Lung (tissue), 12 donors: ENCODE measurements around the gene PCYT2. TPM values are rescaled to one million over a fixed set of nuclear protein-coding genes. Genes with fewer than 3 reads are reported as not detected.

Experiments used
- ATAC-seq: fragments of 200-7000 bp; cut with Tn5 transposase; one replicate; pipeline ENCODE4 v1.9.1; 2020; ENCODE audit warnings: moderate number of reproducible peaks; ENCODE audit not compliant: insufficient read depth, low FRiP score
- DNase-seq, 3 donors: peaks; one replicate each; pipeline ENCODE4 v3.0.0-alpha.2; 2013 to 2017
- H3K27ac ChIP-seq, 2 donors: one replicate each; pipeline ENCODE4 v1.5.1; 2013; ENCODE audit warnings: mild to moderate bottlenecking in 2 of 2, moderate library complexity in 2 of 2, control low read depth in 1 of 2, inconsistent platforms in 1 of 2, low read depth in 1 of 2, low read length in 1 of 2
- H3K27me3 ChIP-seq, 3 donors: one replicate each; pipeline ENCODE4 v1.5.1; 2013; ENCODE audit warnings: low read length in 2 of 3; ENCODE audit not compliant: control insufficient read depth in 3 of 3, insufficient read depth in 3 of 3
- H3K36me3 ChIP-seq, 4 donors: one replicate each; pipeline ENCODE4 v1.5.1; 2013; ENCODE audit warnings: low read length in 4 of 4, mild to moderate bottlenecking in 1 of 4, moderate library complexity in 1 of 4; ENCODE audit not compliant: control insufficient read depth in 4 of 4, insufficient read depth in 4 of 4
- H3K4me1 ChIP-seq, 5 donors: one replicate each; pipeline ENCODE4 v1.5.1; 2013; ENCODE audit warnings: low read length in 5 of 5, mild to moderate bottlenecking in 2 of 5, moderate library complexity in 1 of 5; ENCODE audit not compliant: control insufficient read depth in 5 of 5, insufficient read depth in 5 of 5
- H3K4me3 ChIP-seq: one replicate; pipeline ENCODE4 v1.5.1; 2013; ENCODE audit warnings: mild to moderate bottlenecking, control low read depth, moderate library complexity
- H3K9ac ChIP-seq, 2 donors: one replicate each; pipeline ENCODE4 v1.5.1; 2013; ENCODE audit warnings: low read length in 2 of 2, control low read depth in 1 of 2; ENCODE audit not compliant: insufficient read depth in 1 of 2
- H3K9me3 ChIP-seq, 4 donors: one replicate each; pipeline ENCODE4 v1.5.1; 2013; ENCODE audit warnings: low read length in 3 of 4, mild to moderate bottlenecking in 1 of 4, moderate library complexity in 1 of 4; ENCODE audit not compliant: control insufficient read depth in 4 of 4, insufficient read depth in 3 of 4
- CTCF ChIP-seq: IDR thresholded peaks from 2 replicates; pipeline ENCODE4 v1.5.1; 2012; ENCODE audit warnings: mild to moderate bottlenecking; ENCODE audit errors: control extremely low read depth, extremely low read depth
- WGBS, 2 donors: extraction: QIAGEN DNeasy Blood & Tissue Kit; methylation state at CpG; one replicate each; pipeline ENCODE4 v1.1.7; 2013; 5-methylcytosine and 5-hydroxymethylcytosine counted together
- polyA plus RNA-seq, 2 donors: library from polyadenylated mRNA; stranded (reverse); fragments of 200-250 nt; gene quantifications; one replicate each; pipeline ENCODE4 v1.2.1, GENCODE V29; 2013
- total RNA-seq, 2 donors: library from RNA; depleted of rRNA in 1 of 2; stranded (reverse); fragments of >200 nt in 1 of 2; gene quantifications; one replicate each; pipeline ENCODE4 v1.2.1, GENCODE V29; 2014 to 2021
- donor health status: control.
- donor health status: control.
- donor health status: Bipolar disorder and iron deficiency.
- donor health status: healthy.
- donor health status: DM: yes; HTN: yes; CAD: no.

PCYT2 gene
- total and polyA plus RNA-seq, 4 donors = 23.0 to 91.6 (median 67.5) TPM

GRCh38 chr17:81909231-81909630 is 2.0 kb downstream of the PCYT2 start:
- H3K36me3 ChIP-seq = peaks cover 5 to 60% (median 12%) of the 10 kb centered on the region in 4 donors
- H3K4me3 ChIP-seq = no peak overlapping the region
- H3K9me3 ChIP-seq = no peaks in the 10 kb centered on the region
- DNase-seq = no peak
- no peak overlapping the region for H3K9ac ChIP-seq
- no peaks in the 10 kb centered on the region for H3K27me3 ChIP-seq
- no peak for TF ChIP-seq CTCF
- ATAC-seq = no peak
- peaks cover 0 to 9% (median 5%) of the 10 kb centered on the region in 5 donors for H3K4me1 ChIP-seq
- WGBS, 2 donors = 82 to 96% methylated on average over 12 of the region's 12 CpGs
- no peak overlapping the region for H3K27ac ChIP-seq

GRCh38 chr17:81908793-81909192 is 2.4 kb downstream of the PCYT2 start:
- H3K9me3 ChIP-seq = no peaks in the 10 kb centered on the region
- H3K4me3 ChIP-seq = no peak overlapping the region
- no peak for ATAC-seq
- WGBS, 2 donors = 95% methylated on average over 11 of the region's 11 CpGs
- TF ChIP-seq CTCF = no peak
- DNase-seq = no peak
- H3K36me3 ChIP-seq = peaks cover 3 to 60% (median 7%) of the 10 kb centered on the region in 4 donors
- no peak overlapping the region for H3K27ac ChIP-seq
- peaks cover 0 to 9% (median 5%) of the 10 kb centered on the region in 5 donors for H3K4me1 ChIP-seq
- H3K9ac ChIP-seq = no peak overlapping the region
- no peaks in the 10 kb centered on the region for H3K27me3 ChIP-seq

GRCh38 chr17:81907219-81908145 is 3.7 kb downstream of the PCYT2 start:
- peaks cover 0 to 50% (median 1%) of the 10 kb centered on the region in 4 donors for H3K36me3 ChIP-seq
- no peak for TF ChIP-seq CTCF
- no peak overlapping the region for H3K27ac ChIP-seq
- H3K9ac ChIP-seq = no peak overlapping the region
- no peak overlapping the region for H3K4me3 ChIP-seq
- H3K4me1 ChIP-seq = peaks cover 0 to 14% (median 5%) of the 10 kb centered on the region in 5 donors
- 93 to 97% methylated on average over 21 to 26 of the region's 26 CpGs for WGBS, 2 donors
- DNase-seq (no peak), ATAC-seq (no peak)
- H3K9me3 ChIP-seq = no peaks in the 10 kb centered on the region
- H3K27me3 ChIP-seq = no peaks in the 10 kb centered on the region
